ENCODE measurements around the gene FOXQ1. TPM values are rescaled to one million over a fixed set of nuclear protein-coding genes. Genes with fewer than 3 reads are reported as not detected.

Gene FOXQ1
- total RNA-seq, 1 donor from 2014 or later, result 2.0 TPM

GRCh38 chr6:1321738-1322137 is 9.8 kb downstream of the FOXQ1 start:
- no peak overlapping the region for H3K27ac Mint-ChIP-seq
- no peak for DNase-seq (ENCODE audit: low spot score, unreplicated experiment)
- peaks cover 14% of the 10 kb centered on the region for H3K4me1 Mint-ChIP-seq (ENCODE audit: low read depth)
- no peak for TF ChIP-seq CTCF (IDR thresholded peaks at IDR 0.05; ENCODE audit: unreplicated experiment)
- H3K27me3 Mint-ChIP-seq, result peaks cover 28% of the 10 kb centered on the region
- no peak overlapping the region for H3K4me3 Mint-ChIP-seq (ENCODE audit: low read depth)
- H3K9me3 Mint-ChIP-seq (ENCODE audit: low read depth), result no peaks in the 10 kb centered on the region
- H3K36me3 Mint-ChIP-seq (ENCODE audit: insufficient read depth), result peaks cover 3% of the 10 kb centered on the region

- TF ChIP-seq CTCF (IDR thresholded peaks at IDR 0.05; ENCODE audit: unreplicated experiment), result no peak
- Mint-ChIP-seq H3K27me3 (peaks cover 31% of the 10 kb centered on the region), H3K27ac (no peak overlapping the region), H3K4me3 (ENCODE audit: low read depth) (no peak overlapping the region), H3K9me3 (ENCODE audit: low read depth) (no peaks in the 10 kb centered on the region), H3K4me1 (ENCODE audit: low read depth) (peaks cover 15% of the 10 kb centered on the region), H3K36me3 (ENCODE audit: insufficient read depth) (peaks cover 3% of the 10 kb centered on the region)
- DNase-seq (ENCODE audit: low spot score, unreplicated experiment), result no peak
Measured at GRCh38 chr6:1322156-1322555, 10.3 kb downstream of the FOXQ1 start.

GRCh38 chr6:1322696-1323219 is 10.9 kb downstream of the FOXQ1 start:
- no peak for DNase-seq (ENCODE audit: low spot score, unreplicated experiment)
- H3K27ac Mint-ChIP-seq, result peak overlapping the region; percentile 26
- H3K4me3 Mint-ChIP-seq (ENCODE audit: low read depth), result no peak overlapping the region
- TF ChIP-seq CTCF (IDR thresholded peaks at IDR 0.05; ENCODE audit: unreplicated experiment), result no peak
- peaks cover 3% of the 10 kb centered on the region for H3K36me3 Mint-ChIP-seq (ENCODE audit: insufficient read depth)
- peaks cover 35% of the 10 kb centered on the region for H3K27me3 Mint-ChIP-seq
- no peaks in the 10 kb centered on the region for H3K9me3 Mint-ChIP-seq (ENCODE audit: low read depth)
- H3K4me1 Mint-ChIP-seq (ENCODE audit: low read depth), result peaks cover 15% of the 10 kb centered on the region

GRCh38 chr6:1324936-1325335 is 13.0 kb downstream of the FOXQ1 start:
- TF ChIP-seq CTCF (IDR thresholded peaks at IDR 0.05; ENCODE audit: unreplicated experiment), result no peak
- Mint-ChIP-seq H3K4me1 (ENCODE audit: low read depth) (peaks cover 15% of the 10 kb centered on the region), H3K27ac (no peak overlapping the region), H3K4me3 (ENCODE audit: low read depth) (no peak overlapping the region), H3K9me3 (ENCODE audit: low read depth) (peaks cover 3% of the 10 kb centered on the region), H3K27me3 (peaks cover 37% of the 10 kb centered on the region), H3K36me3 (ENCODE audit: insufficient read depth) (no peaks in the 10 kb centered on the region)
- DNase-seq (ENCODE audit: low spot score, unreplicated experiment), result no peak

- no peak for TF ChIP-seq CTCF (IDR thresholded peaks at IDR 0.05; ENCODE audit: unreplicated experiment)
- no peak for DNase-seq (ENCODE audit: low spot score, unreplicated experiment)
- H3K27me3 Mint-ChIP-seq, result peaks cover 37% of the 10 kb centered on the region
- no peak overlapping the region for H3K4me3 Mint-ChIP-seq (ENCODE audit: low read depth)
- H3K36me3 Mint-ChIP-seq (ENCODE audit: insufficient read depth), result no peaks in the 10 kb centered on the region
- H3K27ac Mint-ChIP-seq, result peak overlapping the region; percentile 78
- H3K9me3 Mint-ChIP-seq (ENCODE audit: low read depth), result peaks cover 6% of the 10 kb centered on the region
- H3K4me1 Mint-ChIP-seq (ENCODE audit: low read depth), result peaks cover 15% of the 10 kb centered on the region
Measured at GRCh38 chr6:1325461-1326309, 13.8 kb downstream of the FOXQ1 start.
